Caki2 (cell line): ENCODE measurements around the gene DBN1. TPM values are rescaled to one million over a fixed set of nuclear protein-coding genes. Genes with fewer than 3 reads are reported as not detected.

ENCODE experiments used
- total RNA-seq: library from RNA; depleted of rRNA; stranded (reverse); fragments of >200 nt; shearing (Covaris generic); gene quantifications from 2 replicates; pipeline ENCODE4 v1.2.3, GENCODE V29; 2014; ENCODE audit warnings: low replicate concordance; rRNA removed

Gene DBN1
- total RNA-seq, 1 experiment from 2014 or later, result 175 TPM

Other genes starting within 250 kb of the DBN1 start
- 53.9 and 65.9 TPM in 2 replicates for gene RAB24, start 169.9 kb downstream of the DBN1 start, total RNA-seq
- 459 and 533 TPM in 2 replicates for gene PRELID1, start 169.8 kb downstream of the DBN1 start, total RNA-seq
- 69.8 and 72.2 TPM in 2 replicates for gene MXD3, start 161.7 kb downstream of the DBN1 start, total RNA-seq
- gene LMAN2, start 122.0 kb downstream of the DBN1 start, total RNA-seq, result 602 and 647 TPM in 2 replicates
- 97.6 and 107 TPM in 2 replicates for gene RGS14, start 115.7 kb downstream of the DBN1 start, total RNA-seq
- gene SLC34A1, start 89.2 kb downstream of the DBN1 start, total RNA-seq, result 0.64 and 1.5 TPM in 2 replicates
- gene PFN3, start 73.0 kb downstream of the DBN1 start, total RNA-seq, result not detected in 2 replicates
- 39.4 and 58.6 TPM in 2 replicates for gene F12, start 64.1 kb downstream of the DBN1 start, total RNA-seq
- 60.9 and 65.2 TPM in 2 replicates for gene GRK6, start 47.0 kb downstream of the DBN1 start, total RNA-seq
- gene PRR7, start 26.8 kb downstream of the DBN1 start, total RNA-seq, result 49.8 and 50.5 TPM in 2 replicates
- 188 and 198 TPM in 2 replicates for gene PDLIM7, start 24.0 kb upstream of the DBN1 start, total RNA-seq
- gene DOK3, start 36.2 kb upstream of the DBN1 start, total RNA-seq, result 0.57 and 0.72 TPM in 2 replicates
- 145 and 172 TPM in 2 replicates for gene DDX41, start 43.3 kb upstream of the DBN1 start, total RNA-seq
- 29.2 and 33.6 TPM in 2 replicates for gene FAM193B, start 80.9 kb upstream of the DBN1 start, total RNA-seq
- 291 and 366 TPM in 2 replicates for gene TMED9, start 118.6 kb upstream of the DBN1 start, total RNA-seq
- 90.2 and 101 TPM in 2 replicates for gene B4GALT7, start 126.5 kb upstream of the DBN1 start, total RNA-seq